ENCODE data around the gene ELMOD3. TPM values are rescaled to one million over a fixed set of nuclear protein-coding genes. Genes with fewer than 3 reads are reported as not detected.

The ELMOD3 gene
- total RNA-seq (2022) (16.2 and 16.7 TPM in 2 replicates), Bru-seq, nascent RNA (percentile 69 among the genes with signal in this experiment), BruChase-seq, experiment 1, labeled RNA remaining after a 6-hour chase (percentile 75 among the genes with signal in this experiment), BruChase-seq, experiment 2, labeled RNA remaining after a 2-hour chase (percentile 81 among the genes with signal in this experiment)
- long read RNA-seq, transcript ELMOD3-203 (14 exons, 2,413 nt), result major isoform, 5 of 58 reads
- long read RNA-seq, partial matches to known transcripts, result 4 of 58 reads
- long read RNA-seq, other reads (novel, unspliced or antisense), result 46 of 58 reads

GRCh38 chr2:85354286-85355072, at the start of gene ELMOD3, which contains the start of gene RETSAT:
Gene ELMOD3 (plus strand): TSS chr2:85354769. CDS start chr2:85357199, 2,430 bp downstream.
Gene RETSAT (minus strand): TSS chr2:85354528. CDS start chr2:85354507, 21 bp downstream.
- peaks cover 53% of the 10 kb centered on the region for H3K36me3 Mint-ChIP-seq (ENCODE audit: insufficient read depth, unreplicated experiment)
- ChIA-PET POLR2A (interaction anchor here (0.5 to 5.8 kb wide), 44 partner anchors 10 to 434 kb away, joined by 3 to 121 read pairs (median 4); partner anchors contain the start of genes C2orf68, GGCX, MAT2A and RNF181), CTCF (interaction anchor here (0.6 to 1.8 kb wide), 8 partner anchors 8 to 781 kb away, joined by 3 to 5 read pairs (median 3); no protein-coding TSS in a partner anchor)
- no peaks in the 10 kb centered on the region for H3K9me3 Mint-ChIP-seq (ENCODE audit: unreplicated experiment)
- H3K27me3 Mint-ChIP-seq (ENCODE audit: insufficient read depth, unreplicated experiment), result no peaks in the 10 kb centered on the region
- no TSS peak for BruUV-seq (replicated peaks)
- H3K4me3 Mint-ChIP-seq (ENCODE audit: unreplicated experiment), result peak within 1 kb of the TSS; percentile 97
- DNase-seq (ENCODE audit: unreplicated experiment), result peak; percentile 100
- peaks cover 10% of the 10 kb centered on the region for H3K4me1 Mint-ChIP-seq (ENCODE audit: insufficient read depth, unreplicated experiment)
- intact Hi-C loops (cut with micrococcal nuclease), result loop anchor here (2.0 to 5.0 kb wide), 3 partner anchors 58 to 248 kb away; partner anchors contain the start of genes CAPG and TMEM150A
- no peak for TF ChIP-seq CTCF (IDR thresholded peaks at IDR 0.05; ENCODE audit: unreplicated experiment)
- peak within 1 kb of the TSS; percentile 98 for H3K27ac Mint-ChIP-seq (ENCODE audit: low read depth, unreplicated experiment)

- no peak for TF ChIP-seq CTCF (IDR thresholded peaks at IDR 0.05; ENCODE audit: unreplicated experiment)
- CTCF ChIA-PET, result interaction anchor here (1.0 to 5.0 kb wide), 2 partner anchors 9 to 242 kb away, joined by 3 to 31 read pairs; no protein-coding TSS in a partner anchor
- Mint-ChIP-seq H3K4me1 (ENCODE audit: insufficient read depth, unreplicated experiment) (no peaks in the 10 kb centered on the region), H3K27me3 (ENCODE audit: insufficient read depth, unreplicated experiment) (no peaks in the 10 kb centered on the region), H3K9me3 (ENCODE audit: unreplicated experiment) (no peaks in the 10 kb centered on the region), H3K27ac (ENCODE audit: low read depth, unreplicated experiment) (no peak overlapping the region), H3K4me3 (ENCODE audit: unreplicated experiment) (no peak overlapping the region), H3K36me3 (ENCODE audit: insufficient read depth, unreplicated experiment) (peaks cover 4% of the 10 kb centered on the region)
- no TSS peak for BruUV-seq (replicated peaks)
- intact Hi-C loops (cut with micrococcal nuclease), result no loop called here
- POLR2A ChIA-PET, result no interaction called here
- no peak for DNase-seq (ENCODE audit: unreplicated experiment)
These were observed 47.1 kb upstream of the ELMOD3 start for GRCh38 chr2:85307527-85307897.

GRCh38 chr2:85308201-85308600, 46.4 kb upstream of the ELMOD3 start:
- CTCF ChIA-PET, result interaction anchor here (0.6 to 5.0 kb wide), 2 partner anchors 9 to 233 kb away, joined by 3 to 31 read pairs; no protein-coding TSS in a partner anchor
- TF ChIP-seq CTCF (IDR thresholded peaks at IDR 0.05; ENCODE audit: unreplicated experiment), result no peak
- Mint-ChIP-seq H3K27me3 (ENCODE audit: insufficient read depth, unreplicated experiment) (no peaks in the 10 kb centered on the region), H3K4me1 (ENCODE audit: insufficient read depth, unreplicated experiment) (no peaks in the 10 kb centered on the region), H3K27ac (ENCODE audit: low read depth, unreplicated experiment) (no peak overlapping the region), H3K36me3 (ENCODE audit: insufficient read depth, unreplicated experiment) (peaks cover 4% of the 10 kb centered on the region), H3K9me3 (ENCODE audit: unreplicated experiment) (no peaks in the 10 kb centered on the region), H3K4me3 (ENCODE audit: unreplicated experiment) (no peak overlapping the region)
- DNase-seq (ENCODE audit: unreplicated experiment), result no peak
- BruUV-seq (replicated peaks), result no TSS peak
- intact Hi-C loops (cut with micrococcal nuclease), result no loop called here
- POLR2A ChIA-PET, result no interaction called here

Measured in MCF 10A (cell line).